GM19467 (cell line): ENCODE data around the gene MED12.

Source experiments
- ATAC-seq: cut with Tn5 transposase; IDR thresholded peaks from one replicate; pipeline ENCODE4 v1.9.1; 2021; ENCODE audit warnings: mild to moderate bottlenecking, moderate library complexity; ENCODE audit not compliant: unreplicated experiment

The MED12 gene

DNA sequence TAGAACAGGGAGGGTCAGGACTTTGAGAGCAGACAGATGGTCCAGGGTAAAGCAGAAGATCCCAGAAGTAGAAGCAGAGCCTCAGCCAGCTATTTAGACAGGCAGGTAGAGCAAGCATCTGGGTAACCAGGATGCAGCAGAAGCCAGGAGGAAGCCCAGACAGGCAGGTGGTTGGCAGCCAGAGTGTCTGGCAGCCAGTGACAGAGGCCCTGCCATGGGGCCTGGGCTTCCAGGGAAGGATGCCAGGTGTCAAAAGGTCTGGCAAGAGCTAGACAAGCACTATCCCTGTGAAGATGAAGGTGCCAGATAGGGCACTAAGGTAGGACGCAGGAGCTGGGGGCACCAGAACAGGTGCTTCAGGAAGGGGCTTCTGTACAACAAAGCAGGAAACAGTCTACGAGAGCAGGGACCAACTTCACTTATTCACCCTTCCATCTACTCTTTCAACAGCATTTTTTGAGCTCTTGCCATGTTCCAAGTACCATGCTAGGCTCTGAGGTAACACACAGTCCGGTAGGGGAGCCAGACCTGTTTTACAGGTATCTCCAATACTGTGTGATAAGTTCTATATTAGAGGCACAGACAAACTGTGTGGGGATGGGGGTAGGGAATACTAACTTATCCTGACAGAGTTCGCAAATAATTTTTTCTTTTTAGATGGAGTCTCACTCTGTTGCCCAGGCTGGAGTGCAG lies 66.6 kb downstream of the MED12 start:
- ATAC-seq, result no peak

DNA sequence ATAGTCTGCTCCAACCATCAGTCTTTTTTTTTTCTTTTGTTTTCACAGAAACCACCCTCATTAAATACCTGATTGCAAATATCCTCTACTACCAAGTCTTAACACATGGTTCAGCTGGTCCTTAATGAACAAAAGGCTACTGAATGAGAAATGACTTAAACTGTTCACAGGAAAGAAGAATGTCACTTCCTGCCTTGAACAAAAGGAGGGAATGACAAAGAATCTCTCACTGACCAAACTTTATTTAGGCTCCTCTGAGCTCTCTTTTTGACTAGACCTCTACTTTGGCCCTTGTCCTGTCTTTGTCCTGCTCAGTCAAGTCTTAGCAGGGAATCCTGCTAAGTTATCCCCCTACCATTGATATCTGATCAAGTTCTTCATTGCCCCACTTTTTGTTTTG lies 72.9 kb downstream of the MED12 start:
- no peak for ATAC-seq
